ENCODE measurements around the gene BCL2A1. TPM values are rescaled to one million over a fixed set of nuclear protein-coding genes. Genes with fewer than 3 reads are reported as not detected.

BCL2A1 gene
- total RNA-seq, 1 experiment from 2014 or later: 16.9 TPM

DNA sequence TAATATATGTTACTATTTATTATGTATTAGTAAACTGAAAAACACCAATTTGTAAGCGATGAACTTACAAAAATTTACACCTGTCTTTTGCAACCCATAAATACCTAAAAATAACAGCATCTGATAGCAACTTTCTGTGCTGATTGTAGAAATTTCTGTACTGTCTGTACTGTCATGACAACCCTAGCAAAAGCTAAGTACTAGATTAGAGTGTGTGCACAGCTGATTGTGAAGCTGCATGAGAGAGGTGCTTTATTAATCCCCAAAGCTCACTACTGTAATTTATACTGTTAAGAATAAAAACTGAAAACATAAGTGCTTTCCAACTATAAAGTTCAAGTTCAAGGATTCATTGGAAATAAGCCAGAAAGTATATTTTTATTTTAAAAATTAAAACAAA, 815 bp downstream of the BCL2A1 start:
- Histone ChIP-seq H3K9ac (ENCODE audit: low read length) (peak overlapping the region; percentile 81), H3K9me2 (replicated peaks; ENCODE audit: low read length) (no peaks in the 10 kb centered on the region), H3K79me2 (ENCODE audit: low read length) (peaks cover 14% of the 10 kb centered on the region), H3K4me2 (ENCODE audit: low read length) (peak overlapping the region; percentile 75), H3F3A (ENCODE audit: low read length, unreplicated experiment) (no peaks in the 10 kb centered on the region), H3K9me3 (ENCODE audit: low read length) (no peaks in the 10 kb centered on the region), H3K4me1 (ENCODE audit: insufficient read depth, low read length) (peaks cover 36% of the 10 kb centered on the region), H2AFZ (ENCODE audit: low read length) (no peak overlapping the region), H3K27ac (ENCODE audit: low read length) (peak overlapping the region; percentile 92), H3K36me3 (ENCODE audit: low read depth, low read length) (no peaks in the 10 kb centered on the region), H3K27me3 (ENCODE audit: low read length) (no peaks in the 10 kb centered on the region), H3K4me3 (ENCODE audit: low read length) (peak overlapping the region; percentile 74), H4K20me1 (ENCODE audit: low read length) (no peaks in the 10 kb centered on the region)
- no peak for DNase-seq
- BruUV-seq (replicated peaks): no TSS peak
- ChIA-PET CTCF (no interaction called here), POLR2A (ENCODE audit: unreplicated experiment) (no interaction called here)
- ATAC-seq: no peak
- intact Hi-C loops (cut with micrococcal nuclease): no loop called here
- TF ChIP-seq EZH2 (IDR thresholded peaks at IDR 0.05; ENCODE audit: low read length, unreplicated experiment): no peak

DNA sequence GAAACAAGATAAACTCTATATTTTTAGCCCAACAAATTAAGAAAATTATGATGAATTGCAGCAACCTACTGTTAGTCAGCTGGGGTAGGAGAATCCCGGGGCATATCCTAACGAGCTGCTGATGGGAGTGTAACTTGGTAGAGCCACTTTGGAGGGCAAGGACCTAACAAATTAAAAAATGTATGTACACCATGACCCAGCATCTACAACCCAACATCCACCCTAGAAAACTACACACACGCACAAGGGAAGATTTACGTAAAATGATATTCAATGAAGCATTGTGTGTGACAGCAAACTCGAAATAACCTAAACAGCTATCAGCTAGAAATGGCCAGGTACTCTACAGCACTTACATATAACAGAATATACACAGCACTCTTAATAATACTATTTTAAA, 1.9 kb downstream of the BCL2A1 start:
- no peak for DNase-seq
- Histone ChIP-seq H2AFZ (ENCODE audit: low read length) (no peak overlapping the region), H3K9ac (ENCODE audit: low read length) (peak overlapping the region; percentile 81), H3K79me2 (ENCODE audit: low read length) (peaks cover 20% of the 10 kb centered on the region), H3F3A (ENCODE audit: low read length, unreplicated experiment) (no peaks in the 10 kb centered on the region), H3K4me2 (ENCODE audit: low read length) (peak overlapping the region; percentile 55), H4K20me1 (ENCODE audit: low read length) (no peaks in the 10 kb centered on the region), H3K4me3 (ENCODE audit: low read length) (peak overlapping the region; percentile 74), H3K9me3 (ENCODE audit: low read length) (no peaks in the 10 kb centered on the region), H3K27me3 (ENCODE audit: low read length) (no peaks in the 10 kb centered on the region), H3K4me1 (ENCODE audit: insufficient read depth, low read length) (peaks cover 36% of the 10 kb centered on the region), H3K36me3 (ENCODE audit: low read depth, low read length) (no peaks in the 10 kb centered on the region), H3K9me2 (replicated peaks; ENCODE audit: low read length) (no peaks in the 10 kb centered on the region), H3K27ac (ENCODE audit: low read length) (peak overlapping the region; percentile 21)
- TF ChIP-seq, protein P1, sequence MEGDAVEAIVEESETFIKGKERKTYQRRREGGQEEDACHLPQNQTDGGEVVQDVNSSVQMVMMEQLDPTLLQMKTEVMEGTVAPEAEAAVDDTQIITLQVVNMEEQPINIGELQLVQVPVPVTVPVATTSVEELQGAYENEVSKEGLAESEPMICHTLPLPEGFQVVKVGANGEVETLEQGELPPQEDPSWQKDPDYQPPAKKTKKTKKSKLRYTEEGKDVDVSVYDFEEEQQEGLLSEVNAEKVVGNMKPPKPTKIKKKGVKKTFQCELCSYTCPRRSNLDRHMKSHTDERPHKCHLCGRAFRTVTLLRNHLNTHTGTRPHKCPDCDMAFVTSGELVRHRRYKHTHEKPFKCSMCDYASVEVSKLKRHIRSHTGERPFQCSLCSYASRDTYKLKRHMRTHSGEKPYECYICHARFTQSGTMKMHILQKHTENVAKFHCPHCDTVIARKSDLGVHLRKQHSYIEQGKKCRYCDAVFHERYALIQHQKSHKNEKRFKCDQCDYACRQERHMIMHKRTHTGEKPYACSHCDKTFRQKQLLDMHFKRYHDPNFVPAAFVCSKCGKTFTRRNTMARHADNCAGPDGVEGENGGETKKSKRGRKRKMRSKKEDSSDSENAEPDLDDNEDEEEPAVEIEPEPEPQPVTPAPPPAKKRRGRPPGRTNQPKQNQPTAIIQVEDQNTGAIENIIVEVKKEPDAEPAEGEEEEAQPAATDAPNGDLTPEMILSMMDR (conservative IDR thresholded peaks at IDR 0.05; ENCODE audit: low read depth, low read length): no peak
- TF ChIP-seq EZH2 (IDR thresholded peaks at IDR 0.05; ENCODE audit: low read length, unreplicated experiment) (no peak), EZH2phosphoT487 (IDR thresholded peaks at IDR 0.05; ENCODE audit: borderline replicate concordance, low read length) (no peak)
- intact Hi-C loops (cut with micrococcal nuclease): no loop called here
- ChIA-PET CTCF (no interaction called here), POLR2A (ENCODE audit: unreplicated experiment) (no interaction called here)
- BruUV-seq (replicated peaks): no TSS peak
- ATAC-seq: no peak

DNA sequence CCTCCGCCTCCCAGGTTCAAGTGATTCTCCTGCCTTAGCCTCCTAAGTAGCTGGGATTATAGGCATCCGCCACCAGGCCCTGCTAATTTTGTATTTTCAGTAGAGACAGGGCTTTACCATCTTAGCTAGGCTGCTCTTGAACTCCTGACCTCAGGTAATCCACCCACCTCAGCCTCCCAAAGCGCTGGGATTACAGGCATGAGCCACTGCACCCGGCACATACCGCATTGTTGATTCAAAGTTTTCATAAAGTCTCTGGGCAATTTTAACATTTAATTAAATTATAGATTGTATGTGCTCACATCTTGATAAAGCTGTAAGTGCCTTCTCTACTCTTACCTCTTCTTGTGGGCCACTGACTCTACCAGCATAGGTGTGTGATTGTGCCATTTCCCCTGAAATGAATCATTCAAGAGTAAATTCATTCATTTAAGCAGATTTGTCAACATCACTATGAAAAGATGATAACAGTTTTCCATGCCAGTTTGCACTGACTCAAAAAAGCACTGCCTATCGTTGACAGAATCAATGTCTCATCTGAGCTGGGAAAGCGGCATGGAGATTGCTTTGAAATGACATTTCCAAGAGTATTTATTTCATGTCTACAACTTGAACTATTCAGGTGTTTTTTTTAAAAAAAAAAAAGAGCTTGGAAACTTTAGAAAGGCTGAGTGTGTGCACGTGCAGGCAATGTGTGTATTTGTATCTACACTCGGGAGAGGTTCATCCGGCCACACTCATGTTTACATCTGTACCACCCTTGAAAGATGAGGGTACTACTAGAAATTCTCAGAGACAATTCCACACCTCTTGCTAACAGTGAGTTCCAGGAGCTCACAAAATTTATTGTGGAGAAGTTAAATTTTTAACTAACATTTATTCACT, 3.5 kb downstream of the BCL2A1 start:
- Histone ChIP-seq H3K9me3 (ENCODE audit: low read length) (no peaks in the 10 kb centered on the region), H3K27ac (ENCODE audit: low read length) (peak overlapping the region; percentile 93), H3K4me3 (ENCODE audit: low read length) (peak overlapping the region; percentile 74), H3K9ac (ENCODE audit: low read length) (peak overlapping the region; percentile 81), H4K20me1 (ENCODE audit: low read length) (no peaks in the 10 kb centered on the region), H3F3A (ENCODE audit: low read length, unreplicated experiment) (no peaks in the 10 kb centered on the region), H3K4me2 (ENCODE audit: low read length) (peak overlapping the region; percentile 63), H3K27me3 (ENCODE audit: low read length) (no peaks in the 10 kb centered on the region), H2AFZ (ENCODE audit: low read length) (no peak overlapping the region), H3K9me2 (replicated peaks; ENCODE audit: low read length) (no peaks in the 10 kb centered on the region), H3K4me1 (ENCODE audit: insufficient read depth, low read length) (peaks cover 36% of the 10 kb centered on the region), H3K36me3 (ENCODE audit: low read depth, low read length) (no peaks in the 10 kb centered on the region), H3K79me2 (ENCODE audit: low read length) (peaks cover 20% of the 10 kb centered on the region)
- intact Hi-C loops (cut with micrococcal nuclease): no loop called here
- no peak for ATAC-seq
- no peak for TF ChIP-seq EZH2phosphoT487 (IDR thresholded peaks at IDR 0.05; ENCODE audit: borderline replicate concordance, low read length)
- TF ChIP-seq EZH2 (IDR thresholded peaks at IDR 0.05; ENCODE audit: low read length, unreplicated experiment): no peak
- TF ChIP-seq, protein P1 (conservative IDR thresholded peaks at IDR 0.05; ENCODE audit: low read depth, low read length): no peak
- ChIA-PET CTCF (no interaction called here), POLR2A (ENCODE audit: unreplicated experiment) (no interaction called here)
- peak; percentile 64 for DNase-seq
- BruUV-seq (replicated peaks): no TSS peak
